Measurements from ENCODE around the gene PPIE.

GRCh38 chr1:39754906-39755504 lies 16.3 kb downstream of the PPIE start:
- no peak for TF ChIP-seq CTCF (IDR thresholded peaks at IDR 0.05)
- TF ChIP-seq ZFX (IDR thresholded peaks at IDR 0.05; ENCODE audit: borderline replicate concordance), result no peak

All from 22Rv1 (cell line).